ENCODE results near the gene TXK. TPM values are rescaled to one million over a fixed set of nuclear protein-coding genes. Genes with fewer than 3 reads are reported as not detected.

Gene TXK
- total RNA-seq (2016; rRNA removed; fragmentation: Illumina TruSeq; extraction: Trizol) (not detected in 2 replicates), polyA plus RNA-seq (2011; rRNA removed) (not detected in 2 replicates), polyA minus RNA-seq (2011; rRNA and poly(A)+ RNA removed; ENCODE audit: low replicate concordance) (not detected in 2 replicates), Bru-seq, nascent RNA (percentile 16 among the genes with signal in this experiment), BruChase-seq, experiment 1, labeled RNA remaining after a 6-hour chase (percentile 12 among the genes with signal in this experiment), BruChase-seq, experiment 2, labeled RNA remaining after a 2-hour chase (percentile 18 among the genes with signal in this experiment)
- not detected in 2 replicates for total RNA-seq (2016; cell fraction: cytosol; rRNA removed; fragmentation: Illumina TruSeq; extraction: Trizol; ENCODE audit: low read depth)
- total RNA-seq (2016; cell fraction: insoluble cytoplasmic fraction; rRNA removed; fragmentation: Illumina TruSeq; extraction: Trizol) = not detected in 2 replicates
- not detected in 2 replicates for total RNA-seq (2016; cell fraction: membrane; rRNA removed; fragmentation: Illumina TruSeq; extraction: Trizol)
- not detected in 2 replicates for total RNA-seq (2016; cell fraction: nucleus; rRNA removed; fragmentation: Illumina TruSeq; extraction: Trizol)
- not detected in 2 replicates for polyA plus RNA-seq (2011; cell fraction: cytosol; rRNA removed)
- polyA plus RNA-seq (2011; cell fraction: nucleus; rRNA removed) = not detected in 2 replicates
- polyA plus RNA-seq (2012) = not detected in 2 replicates
- polyA plus RNA-seq (2016; cell fraction: cytosol; fragmentation: Illumina TruSeq; extraction: Trizol; ENCODE audit: low read depth) = not detected in 2 replicates
- polyA plus RNA-seq (2016; cell fraction: insoluble cytoplasmic fraction; fragmentation: Illumina TruSeq; extraction: Trizol; ENCODE audit: low read depth) = not detected in 2 replicates
- not detected in 2 replicates for polyA plus RNA-seq (2016; cell fraction: membrane; fragmentation: Illumina TruSeq; extraction: Trizol; ENCODE audit: low read depth)
- not detected in 2 replicates for polyA plus RNA-seq (2016; cell fraction: nucleus; fragmentation: Illumina TruSeq; extraction: Trizol; ENCODE audit: insufficient read depth, low read depth)
- polyA minus RNA-seq (2011; cell fraction: cytosol; rRNA and poly(A)+ RNA removed) = not detected in 2 replicates
- polyA minus RNA-seq (2011; cell fraction: nucleus; rRNA and poly(A)+ RNA removed) = not detected in 2 replicates
- long read RNA-seq, experiment 1 = 0 reads
- long read RNA-seq, experiment 2 = 0 reads

- Histone ChIP-seq H3K4me2 (ENCODE audit: low read depth, low read length) (no peak within 1 kb of the TSS), H3K4me3 (replicated peaks in 1 of 3; ENCODE audit: insufficient read depth in 1 of 3, low read depth in 2 of 3, low read length in 3 of 3) (no peak within 1 kb of the TSS), H3K27ac (ENCODE audit: extremely low read length, insufficient read depth, low read length) (no peak within 1 kb of the TSS), H3K9ac (ENCODE audit: insufficient read depth, low read depth, low read length) (no peak within 1 kb of the TSS), H3K27me3 (ENCODE audit: control insufficient read depth in 1 of 2, insufficient read depth in 2 of 2, low read length in 2 of 2) (no peaks in the 10 kb centered on the region), H2AFZ (ENCODE audit: low read length) (no peak within 1 kb of the TSS), H3K9me3 (ENCODE audit: low read length) (no peaks in the 10 kb centered on the region), H3K36me3 (replicated peaks in 1 of 2; ENCODE audit: control insufficient read depth in 1 of 2, insufficient read depth in 2 of 2, low read length in 2 of 2) (no peaks in the 10 kb centered on the region), H3K79me2 (ENCODE audit: insufficient read depth, low read length) (no peaks in the 10 kb centered on the region), H3K4me1 (ENCODE audit: insufficient read depth, low read length) (no peaks in the 10 kb centered on the region), H4K20me1 (ENCODE audit: insufficient read depth, low read length) (no peaks in the 10 kb centered on the region)
- no peak for FAIRE-seq
- in situ Hi-C loops (cut with HindIII; ENCODE audit: extremely low pct_ligation_motif_present, low pct_unique_long_range_greater_than_20kb) = loop anchor here (10.0 kb wide), 1 partner anchor 411 kb away; no protein-coding TSS in a partner anchor
- WGBS (ENCODE audit: low lambda C conversion rate) = 78% methylated on average over 5 of the region's 5 CpGs
- ATAC-seq = no peak
- DNase-seq (ENCODE audit: low spot score) = no peak
- ChIA-PET CTCF (ENCODE audit: low intra/inter-chr PET ratio, low total read pairs) (no interaction called here), POLR2A (no interaction called here)
- intact Hi-C loops (cut with micrococcal nuclease; ENCODE audit: unreplicated experiment) = no loop called here
- BruUV-seq (replicated peaks) = no TSS peak
- TF ChIP-seq ZNF660 (CRISPR knock-in tag; IDR thresholded peaks at IDR 0.05; ENCODE audit: borderline replicate concordance, low read depth) (no peak), IRF9 (CRISPR knock-in tag; IDR thresholded peaks at IDR 0.05; ENCODE audit: borderline replicate concordance) (no peak), PRMT3 (CRISPR knock-in tag; IDR thresholded peaks at IDR 0.05; ENCODE audit: borderline replicate concordance, low read depth) (no peak), PRDM4 (CRISPR knock-in tag; IDR thresholded peaks at IDR 0.05; ENCODE audit: borderline replicate concordance) (no peak), ZNF468 (CRISPR knock-in tag; IDR thresholded peaks at IDR 0.05) (no peak), PBX2 (CRISPR knock-in tag; IDR thresholded peaks at IDR 0.05) (no peak), U2AF1 (optimal IDR thresholded peaks at IDR 0.05; ENCODE audit: low read depth, low read length) (no peak), KDM3A (CRISPR knock-in tag; IDR thresholded peaks at IDR 0.05; ENCODE audit: low read depth) (no peak), ZNF83 (CRISPR knock-in tag; IDR thresholded peaks at IDR 0.05; ENCODE audit: borderline replicate concordance) (no peak), ZC3H13 (CRISPR knock-in tag; IDR thresholded peaks at IDR 0.05) (no peak), ZNF546 (CRISPR knock-in tag; conservative IDR thresholded peaks at IDR 0.05) (no peak), ISL2 (CRISPR knock-in tag; IDR thresholded peaks at IDR 0.05) (no peak), PCBP2 (optimal IDR thresholded peaks at IDR 0.05; ENCODE audit: low read depth, low read length, poor library complexity, severe bottlenecking) (no peak), PPARG (CRISPR knock-in tag; conservative IDR thresholded peaks at IDR 0.05) (no peak)
Observed at GRCh38 chr4:48134081-48134480, at the start of gene TXK. Gene TXK, minus strand, starts transcription at chr4:48134250. Its CDS starts 80 bp downstream, at chr4:48134170.

Measured in HepG2 (cell line).